ENCODE data around the gene POLRMT.
"Not testable (repeated sequence)": the region's sequence is repeated elsewhere in the genome, so short reads cannot be mapped to it uniquely, and the experiment has no call there.

The POLRMT gene

DNA sequence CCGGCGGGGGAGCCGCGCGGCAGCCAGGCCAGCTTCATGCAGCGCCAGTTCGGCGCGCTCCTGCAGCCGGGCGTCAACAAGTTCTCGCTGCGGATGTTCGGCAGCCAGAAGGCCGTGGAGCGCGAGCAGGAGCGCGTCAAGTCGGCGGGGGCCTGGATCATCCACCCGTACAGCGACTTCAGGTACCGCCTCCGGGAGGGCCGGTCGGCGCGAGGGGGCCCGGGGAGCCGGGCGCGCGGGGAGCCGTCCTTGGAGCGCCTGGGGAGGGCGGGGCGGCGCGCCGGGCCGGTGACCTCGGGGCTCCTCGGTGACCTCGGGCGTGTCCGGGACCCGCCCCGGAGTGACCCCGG lies 43.0 kb downstream of the POLRMT start:
- DNase-seq: no peak

DNA sequence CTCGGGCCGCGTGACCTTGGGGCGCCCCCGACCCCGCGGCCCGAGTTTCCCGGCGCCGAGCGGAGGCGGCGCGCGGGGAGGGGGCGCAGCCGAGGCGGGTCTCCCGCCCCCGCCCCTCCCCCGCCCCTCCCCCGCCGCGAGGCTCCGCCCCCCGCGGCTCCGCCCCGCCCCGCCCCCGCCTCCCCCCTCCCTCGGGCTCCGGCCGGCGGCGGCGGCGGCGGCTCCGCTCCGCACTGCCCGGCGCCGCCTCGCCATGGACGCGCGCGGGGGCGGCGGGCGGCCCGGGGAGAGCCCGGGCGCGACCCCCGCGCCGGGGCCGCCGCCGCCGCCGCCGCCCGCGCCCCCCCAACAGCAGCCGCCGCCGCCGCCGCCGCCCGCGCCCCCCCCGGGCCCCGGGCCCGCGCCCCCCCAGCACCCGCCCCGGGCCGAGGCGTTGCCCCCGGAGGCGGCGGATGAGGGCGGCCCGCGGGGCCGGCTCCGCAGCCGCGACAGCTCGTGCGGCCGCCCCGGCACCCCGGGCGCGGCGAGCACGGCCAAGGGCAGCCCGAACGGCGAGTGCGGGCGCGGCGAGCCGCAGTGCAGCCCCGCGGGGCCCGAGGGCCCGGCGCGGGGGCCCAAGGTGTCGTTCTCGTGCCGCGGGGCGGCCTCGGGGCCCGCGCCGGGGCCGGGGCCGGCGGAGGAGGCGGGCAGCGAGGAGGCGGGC lies 43.5 kb downstream of the POLRMT start, which contains the start of gene HCN2:
TSS of gene HCN2 (plus strand) at position 189 of the 703 bp plus-strand sequence. CDS start at position 254, 65 bp downstream.
- DNase-seq: no peak

DNA sequence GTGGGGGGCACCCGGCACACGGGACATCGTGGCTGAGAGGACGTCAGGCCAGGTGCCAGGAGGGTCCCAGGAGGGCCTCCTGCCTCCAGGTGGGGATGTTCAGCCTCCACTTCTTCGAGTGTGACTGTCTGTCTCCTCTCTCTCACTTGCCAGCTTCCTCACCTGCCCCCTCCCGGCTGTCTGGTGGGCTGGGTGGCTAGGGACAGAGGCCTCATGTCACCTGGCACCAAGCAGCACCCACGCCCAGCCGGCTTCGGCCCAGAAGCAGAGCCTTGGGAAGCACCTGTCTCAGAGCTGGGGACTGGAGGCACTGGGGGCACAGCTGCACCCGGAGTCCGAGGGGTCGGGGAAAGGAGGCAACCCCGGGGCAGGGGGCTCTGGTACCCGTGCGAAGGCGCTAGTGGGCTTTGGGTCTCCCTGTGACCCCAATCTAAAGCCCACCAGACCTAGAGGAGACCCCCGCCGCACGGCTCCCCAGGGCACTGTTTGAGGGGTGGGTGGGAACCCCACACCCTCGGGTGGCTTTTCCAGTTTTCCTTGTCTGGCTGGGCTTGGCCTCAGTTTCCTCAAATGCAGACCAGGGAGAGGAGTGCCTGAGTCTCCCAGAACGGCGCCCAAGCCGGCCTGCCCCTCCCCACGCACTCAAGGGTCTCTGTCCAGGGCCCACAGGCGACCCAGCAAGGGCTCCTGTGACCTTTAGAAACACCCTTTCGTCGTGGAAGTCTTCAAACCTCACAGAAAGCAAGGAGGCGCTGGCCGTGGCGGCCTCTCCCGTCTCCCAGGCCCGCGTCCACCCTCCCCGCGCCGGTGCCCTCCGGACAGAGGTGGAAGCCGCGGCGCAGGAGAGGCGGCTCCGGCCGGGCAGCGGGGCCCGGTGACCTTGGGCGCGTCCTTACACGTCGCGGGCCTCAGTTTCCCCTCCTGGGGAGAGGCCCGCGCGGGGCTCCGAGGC lies 44.3 kb downstream of the POLRMT start:
- peak; percentile 51 for DNase-seq

DNA sequence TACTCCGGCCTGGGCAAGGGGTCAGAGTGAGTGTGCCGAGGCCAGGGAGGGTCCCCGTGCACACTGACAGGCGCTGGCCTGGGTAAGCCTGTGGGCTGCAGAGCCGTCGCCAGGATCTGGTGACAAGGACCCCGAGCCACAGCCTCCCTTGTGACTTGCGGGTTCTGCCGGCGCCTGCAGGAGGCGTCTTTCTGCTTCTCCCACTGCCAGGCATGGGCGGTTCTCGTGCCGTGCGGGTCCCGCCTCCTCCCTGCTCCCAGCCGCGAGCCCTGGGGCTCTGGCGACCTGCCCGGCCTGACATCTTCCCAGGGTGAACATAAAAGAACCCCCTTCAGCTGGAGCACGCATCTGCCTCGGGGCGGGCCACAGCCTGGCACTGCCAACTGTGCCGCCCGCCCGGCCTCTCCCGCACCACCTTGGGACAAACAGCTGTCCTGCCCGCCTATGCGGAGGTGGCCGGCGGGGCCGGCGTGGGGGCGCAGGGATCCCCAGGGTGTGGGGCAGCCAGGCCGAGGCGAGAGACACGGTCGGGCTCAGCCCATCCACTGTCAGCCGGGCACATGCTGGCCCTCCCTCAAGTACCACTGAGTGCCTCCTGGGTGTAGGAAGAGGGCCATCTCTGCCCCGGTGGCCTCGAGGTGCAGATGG lies 45.1 kb downstream of the POLRMT start:
- peak; percentile 92 for DNase-seq

DNA sequence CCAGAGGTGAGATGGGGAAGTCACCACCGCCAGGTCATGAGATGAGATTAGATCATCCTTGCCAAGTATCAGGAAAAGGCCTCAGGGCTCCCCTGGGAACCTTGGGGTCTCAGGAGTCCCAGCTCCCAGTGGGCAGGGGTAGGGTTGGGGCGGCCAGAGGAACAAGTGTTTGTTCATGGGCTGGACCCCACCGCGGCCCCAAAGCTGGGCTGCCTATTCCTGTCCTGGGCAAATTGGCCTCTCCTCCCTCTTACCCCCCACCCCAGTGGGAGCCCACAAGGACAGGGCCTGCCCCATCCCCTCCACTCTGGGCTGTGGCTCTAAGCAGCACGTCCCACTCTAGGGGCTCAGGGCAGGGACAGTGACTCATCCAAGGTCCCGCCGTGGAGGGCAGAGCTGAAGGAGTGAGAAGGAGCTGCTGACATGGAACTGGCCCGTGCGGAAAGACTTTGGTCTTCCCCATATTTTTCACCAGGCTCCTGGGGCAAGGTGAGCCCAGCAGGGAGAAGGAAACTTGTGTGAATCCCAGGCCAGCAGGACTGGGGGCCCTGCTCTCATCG lies 47.7 kb downstream of the POLRMT start:
- no peak for DNase-seq

DNA sequence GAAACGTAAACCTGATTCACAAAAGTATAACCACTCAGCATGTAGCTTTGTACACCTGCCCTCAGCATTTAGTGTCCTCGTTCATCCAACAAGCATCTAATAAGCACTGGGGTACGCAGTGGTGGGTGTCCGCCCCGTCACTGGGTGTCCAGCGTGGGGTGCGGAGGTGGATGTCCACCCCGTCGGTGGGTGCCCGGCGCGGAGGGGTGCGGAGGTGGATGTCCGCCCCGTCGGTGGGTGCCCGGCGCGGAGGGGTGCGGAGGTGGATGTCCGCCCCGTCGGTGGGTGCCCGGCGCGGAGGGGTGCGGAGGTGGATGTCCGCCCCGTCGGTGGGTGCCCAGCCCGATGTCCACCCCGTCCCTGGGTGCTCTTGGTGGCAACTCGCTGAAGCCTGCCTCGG lies 48.2 kb downstream of the POLRMT start:
- DNase-seq: not testable (repeated sequence)

DNA sequence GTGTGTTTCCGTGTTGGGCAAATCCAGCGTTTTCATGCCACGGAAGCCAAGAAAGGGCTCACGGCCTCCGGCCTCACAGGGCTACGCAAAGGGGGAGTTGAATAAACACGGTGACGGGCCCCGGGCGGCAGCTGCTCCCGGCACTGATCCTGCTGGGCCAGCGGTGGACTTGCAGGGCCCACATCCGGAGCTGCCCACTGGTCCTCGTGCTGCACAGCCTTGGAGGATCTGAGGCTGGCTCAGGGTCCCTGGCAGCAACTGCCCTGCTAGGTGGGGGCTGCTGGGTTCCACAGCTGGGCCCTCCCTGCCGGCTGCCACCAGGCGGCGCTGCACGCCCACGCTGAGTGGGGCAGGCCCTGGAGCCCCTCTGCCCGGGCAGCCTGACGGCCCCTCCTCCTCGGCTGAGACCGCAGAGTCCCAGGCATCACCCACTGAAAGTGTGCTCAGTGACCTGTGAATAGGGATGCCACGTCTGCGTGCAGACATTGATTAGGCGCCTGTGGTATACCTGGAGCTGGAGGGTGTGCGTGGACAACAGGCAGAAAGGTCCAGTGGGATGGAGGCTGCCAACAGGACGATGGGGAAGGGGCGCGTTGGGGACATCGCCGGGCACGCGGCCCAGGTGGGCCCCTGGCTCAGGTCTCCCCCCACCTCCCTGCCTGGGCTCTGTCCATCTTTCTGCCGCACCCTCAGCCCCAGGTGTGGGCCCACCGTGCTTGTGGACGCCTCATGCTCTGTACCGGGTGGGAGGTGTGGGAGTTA lies 48.9 kb downstream of the POLRMT start:
- no peak for DNase-seq

DNA sequence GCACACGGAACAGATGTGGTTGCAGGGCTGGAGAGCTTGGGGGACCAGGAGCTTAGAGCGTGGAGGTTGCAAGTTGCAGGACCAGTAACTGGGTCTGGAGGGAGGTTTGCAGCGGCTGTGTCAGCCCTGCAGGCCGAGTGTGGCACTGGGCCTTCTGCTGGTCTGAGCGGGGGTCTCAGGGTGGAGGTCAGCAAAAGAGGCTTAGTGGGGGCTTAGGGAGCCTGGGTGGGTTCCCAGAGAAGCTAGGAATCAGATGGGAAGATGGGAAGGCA lies 49.4 kb downstream of the POLRMT start:
- DNase-seq: no peak

DNA sequence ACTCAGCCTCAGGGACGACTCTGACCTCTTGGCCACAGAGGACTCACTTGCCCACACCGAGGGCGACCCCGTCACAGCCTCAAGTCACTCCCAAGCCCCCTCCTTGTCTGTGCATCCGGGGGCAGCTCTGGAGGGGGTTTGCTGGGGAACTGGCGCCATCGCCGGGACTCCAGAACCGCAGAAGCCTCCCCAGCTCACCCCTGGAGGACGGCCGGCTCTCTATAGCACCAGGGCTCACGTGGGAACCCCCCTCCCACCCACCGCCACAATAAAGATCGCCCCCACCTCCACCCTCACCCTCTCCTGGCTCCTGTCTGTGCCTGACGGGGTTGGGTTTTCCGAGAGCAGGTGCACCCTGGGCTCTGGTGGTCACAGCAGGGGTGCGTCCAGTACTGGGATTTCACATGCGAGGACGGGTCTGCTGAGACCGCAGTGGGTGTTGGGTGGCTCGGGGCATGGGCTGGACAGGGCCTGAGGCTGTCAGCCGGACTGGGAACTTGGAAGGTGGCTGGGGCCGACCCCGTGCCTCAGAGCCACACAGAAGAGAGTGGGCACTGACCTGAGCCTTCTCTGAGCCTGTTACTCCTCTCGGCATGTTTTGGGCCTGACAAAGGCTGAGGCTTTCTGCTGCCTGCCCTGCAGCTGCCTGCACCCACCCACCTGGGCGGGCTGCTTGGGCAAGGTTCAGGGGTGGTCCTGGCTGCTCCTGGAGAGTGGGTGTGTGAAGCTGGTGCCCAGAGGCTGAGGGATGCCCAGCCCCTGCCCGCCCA lies 50.0 kb downstream of the POLRMT start:
- no peak for DNase-seq

DNA sequence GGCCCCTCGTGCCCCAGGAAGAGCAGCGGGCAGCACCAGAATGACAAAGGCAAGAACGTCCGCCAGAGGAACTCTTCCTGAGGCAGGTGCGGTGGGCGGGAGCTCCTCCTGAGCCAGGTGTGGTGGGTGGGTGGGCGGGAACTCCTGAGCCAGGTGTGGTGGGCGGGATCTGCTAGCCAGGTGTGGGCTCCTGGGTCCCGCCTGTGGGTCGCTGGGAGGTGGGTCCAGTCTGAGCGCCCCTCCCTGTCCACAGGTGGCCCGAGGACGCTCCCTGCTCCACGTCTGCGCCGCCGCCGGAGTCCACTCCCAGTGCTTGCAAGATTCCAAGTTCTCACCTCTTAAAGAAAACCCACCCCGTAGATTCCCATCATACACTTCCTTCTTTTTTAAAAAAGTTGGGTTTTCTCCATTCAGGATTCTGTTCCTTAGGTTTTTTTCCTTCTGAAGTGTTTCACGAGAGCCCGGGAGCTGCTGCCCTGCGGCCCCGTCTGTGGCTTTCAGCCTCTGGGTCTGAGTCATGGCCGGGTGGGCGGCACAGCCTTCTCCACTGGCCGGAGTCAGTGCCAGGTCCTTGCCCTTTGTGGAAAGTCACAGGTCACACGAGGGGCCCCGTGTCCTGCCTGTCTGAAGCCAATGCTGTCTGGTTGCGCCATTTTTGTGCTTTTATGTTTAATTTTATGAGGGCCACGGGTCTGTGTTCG lies 50.7 kb downstream of the POLRMT start:
- DNase-seq: no peak

DNA sequence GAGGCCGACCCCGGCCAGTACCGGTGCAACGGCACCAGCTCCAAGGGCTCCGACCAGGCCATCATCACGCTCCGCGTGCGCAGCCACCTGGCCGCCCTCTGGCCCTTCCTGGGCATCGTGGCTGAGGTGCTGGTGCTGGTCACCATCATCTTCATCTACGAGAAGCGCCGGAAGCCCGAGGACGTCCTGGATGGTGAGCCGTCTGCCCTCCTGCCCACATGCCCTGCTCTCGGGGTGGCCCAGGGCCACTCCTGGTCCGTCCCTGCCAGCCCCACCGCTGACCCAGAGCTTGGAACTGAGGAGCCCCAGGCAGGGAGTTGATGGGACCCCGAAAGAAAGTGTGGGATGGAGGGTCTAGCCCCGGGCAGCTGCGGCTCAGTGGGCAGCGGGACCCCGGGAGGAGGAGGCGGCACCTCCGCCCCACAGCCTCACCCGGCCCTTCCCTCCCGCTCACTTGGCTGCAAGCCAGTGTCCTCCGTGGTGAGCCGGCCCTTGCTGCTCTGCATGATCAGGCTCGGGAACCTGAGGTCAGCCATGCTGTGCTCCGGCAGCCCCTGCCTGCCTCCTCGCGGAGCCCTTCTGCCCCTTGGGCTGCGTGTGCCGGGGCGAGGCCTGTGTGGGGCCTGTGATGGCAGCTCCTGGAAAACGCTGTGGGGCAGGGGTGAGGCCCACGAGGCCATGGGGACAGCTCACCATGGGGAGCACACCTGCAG lies 51.8 kb downstream of the POLRMT start:
- no peak for DNase-seq

DNA sequence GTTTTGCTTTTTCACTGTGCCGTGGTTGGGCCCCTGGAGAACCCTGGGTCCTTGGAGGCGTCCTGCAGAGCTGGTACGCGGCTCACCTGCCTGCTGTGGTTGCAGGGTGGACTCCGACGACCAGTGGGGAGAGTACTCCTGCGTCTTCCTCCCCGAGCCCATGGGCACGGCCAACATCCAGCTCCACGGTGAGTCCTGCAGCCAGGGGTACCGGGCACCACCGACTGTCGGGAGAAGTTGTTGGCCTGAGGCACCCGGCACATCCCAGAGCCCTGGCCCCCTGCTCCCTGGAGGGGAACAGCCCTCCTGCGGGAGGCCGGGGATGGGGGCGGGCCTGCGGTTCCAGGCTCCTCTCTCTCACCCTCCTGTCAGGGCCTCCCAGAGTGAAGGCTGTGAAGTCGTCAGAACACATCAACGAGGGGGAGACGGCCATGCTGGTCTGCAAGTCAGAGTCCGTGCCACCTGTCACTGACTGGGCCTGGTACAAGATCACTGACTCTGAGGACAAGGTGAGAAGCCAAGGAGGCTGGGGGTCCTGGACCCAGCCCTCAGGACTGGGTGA lies 53.0 kb downstream of the POLRMT start:
- no peak for DNase-seq

DNA sequence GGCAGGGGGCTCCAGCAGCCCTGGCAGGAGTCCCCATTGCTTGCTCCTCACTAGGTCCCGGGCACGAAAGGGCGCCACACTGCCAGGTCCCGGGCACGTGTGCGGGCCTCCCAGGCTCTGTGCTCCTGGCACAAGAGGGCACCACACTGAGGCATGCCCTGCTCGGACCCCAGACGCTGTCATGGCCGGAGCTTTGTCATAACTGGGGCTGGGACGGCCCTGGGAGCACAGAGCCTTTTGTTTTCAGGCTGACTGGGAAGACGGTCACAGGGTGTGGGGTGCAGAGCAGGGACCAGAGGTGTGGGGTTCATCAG lies 53.5 kb downstream of the POLRMT start:
- DNase-seq: no peak

DNA sequence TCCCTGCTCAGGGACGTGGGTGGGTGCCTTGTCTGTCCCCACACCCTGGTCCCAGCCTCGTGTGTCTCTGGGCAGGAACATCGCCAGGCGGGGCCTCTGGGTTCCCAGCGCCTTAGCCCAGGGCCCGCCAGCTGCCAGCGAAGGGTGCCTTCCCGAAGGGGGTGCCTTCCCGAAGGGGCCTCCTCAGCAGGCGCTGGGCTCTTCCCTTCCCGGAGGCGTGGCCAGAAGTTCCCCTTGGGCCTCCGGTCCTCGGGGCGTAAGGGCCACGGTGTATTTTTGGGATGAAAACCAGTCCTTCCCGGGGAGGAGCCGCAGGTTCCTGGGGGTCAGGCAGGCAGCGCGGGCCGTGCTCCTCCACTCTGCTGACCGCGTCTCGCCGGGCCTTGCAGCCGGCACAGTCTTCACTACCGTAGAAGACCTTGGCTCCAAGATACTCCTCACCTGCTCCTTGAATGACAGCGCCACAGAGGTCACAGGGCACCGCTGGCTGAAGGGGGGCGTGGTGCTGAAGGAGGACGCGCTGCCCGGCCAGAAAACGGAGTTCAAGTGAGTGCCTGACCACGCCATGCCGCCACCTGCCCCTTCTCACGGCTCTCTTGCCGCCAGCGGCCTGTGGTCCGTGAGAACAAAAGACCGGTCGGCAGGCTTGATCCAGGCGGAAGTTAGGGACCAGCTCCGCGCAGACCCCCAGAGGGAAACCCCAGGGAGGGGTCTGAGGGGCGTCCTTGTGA lies 54.1 kb downstream of the POLRMT start:
- DNase-seq: no peak

DNA sequence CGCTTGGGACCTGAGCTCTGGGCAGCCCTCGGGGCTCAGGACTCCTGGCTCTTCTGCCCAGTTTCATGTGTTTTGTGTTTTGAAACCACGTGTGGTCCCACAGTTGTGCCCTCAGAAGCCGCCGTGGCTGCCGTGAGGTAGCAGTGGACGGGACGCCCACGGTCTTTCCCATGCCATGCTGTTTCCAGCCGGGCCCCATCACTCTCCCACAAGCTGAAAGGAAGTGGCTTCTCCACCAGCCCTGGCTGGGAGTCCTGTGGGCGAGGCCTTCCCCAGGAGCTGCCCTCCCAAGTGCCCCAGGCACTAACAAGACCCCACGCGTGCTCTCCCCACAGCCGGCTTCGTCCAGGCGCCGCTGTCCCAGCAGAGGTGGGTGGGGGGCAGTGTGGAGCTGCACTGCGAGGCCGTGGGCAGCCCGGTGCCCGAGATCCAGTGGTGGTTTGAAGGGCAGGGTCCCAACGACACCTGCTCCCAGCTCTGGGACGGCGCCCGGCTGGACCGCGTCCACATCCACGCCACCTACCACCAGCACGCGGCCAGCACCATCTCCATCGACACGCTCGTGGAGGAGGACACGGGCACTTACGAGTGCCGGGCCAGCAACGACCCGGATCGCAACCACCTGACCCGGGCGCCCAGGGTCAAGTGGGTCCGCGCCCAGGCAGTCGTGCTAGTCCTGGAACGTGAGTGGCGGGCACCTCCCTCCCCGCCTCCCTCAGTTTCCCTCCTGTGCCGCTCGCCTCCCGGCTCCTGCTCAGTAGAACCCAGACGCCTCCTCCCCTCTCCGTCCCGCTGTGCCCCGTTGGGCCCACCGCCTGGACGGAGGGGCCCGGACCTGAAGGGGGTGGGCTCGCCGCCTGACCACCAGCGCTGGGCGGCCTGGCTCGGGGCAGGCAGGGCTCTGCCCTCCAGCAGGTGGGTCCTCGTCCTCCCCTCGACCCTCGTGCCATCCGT lies 55.6 kb downstream of the POLRMT start:
- no peak for DNase-seq

DNA sequence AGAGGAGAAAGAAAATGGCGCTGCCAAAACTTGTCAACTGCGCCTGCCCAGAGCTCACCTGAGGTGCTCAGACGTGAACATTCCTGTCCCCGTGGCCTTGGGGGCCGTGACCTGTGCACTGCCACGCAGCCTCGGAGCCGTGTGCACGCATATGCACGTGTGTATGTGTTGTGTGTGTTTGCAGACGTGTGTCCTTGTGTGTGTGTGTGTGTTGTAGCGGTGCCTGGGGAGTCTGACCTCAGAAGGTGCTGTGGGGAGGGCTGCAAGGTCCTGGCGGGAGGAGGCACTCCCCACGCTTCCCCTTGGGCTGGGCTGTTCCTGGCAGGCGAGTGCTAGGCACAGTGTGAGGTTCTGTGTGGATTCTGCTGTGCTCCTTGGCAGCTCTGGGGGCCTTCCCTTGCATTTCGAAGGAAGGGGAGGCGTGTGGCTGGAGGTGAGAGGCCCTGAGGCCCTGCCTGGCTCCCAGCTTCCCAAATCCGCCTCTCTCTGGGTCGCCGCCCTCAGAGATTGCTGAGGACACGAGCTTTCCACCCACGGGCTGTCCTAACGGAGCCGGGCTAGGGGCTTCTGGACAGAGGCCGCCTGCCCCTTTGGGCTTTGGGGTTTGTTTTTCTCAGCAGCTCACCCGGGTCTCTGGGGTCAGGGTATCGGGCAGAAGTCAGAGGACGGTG lies 56.4 kb downstream of the POLRMT start:
- no peak for DNase-seq

DNA sequence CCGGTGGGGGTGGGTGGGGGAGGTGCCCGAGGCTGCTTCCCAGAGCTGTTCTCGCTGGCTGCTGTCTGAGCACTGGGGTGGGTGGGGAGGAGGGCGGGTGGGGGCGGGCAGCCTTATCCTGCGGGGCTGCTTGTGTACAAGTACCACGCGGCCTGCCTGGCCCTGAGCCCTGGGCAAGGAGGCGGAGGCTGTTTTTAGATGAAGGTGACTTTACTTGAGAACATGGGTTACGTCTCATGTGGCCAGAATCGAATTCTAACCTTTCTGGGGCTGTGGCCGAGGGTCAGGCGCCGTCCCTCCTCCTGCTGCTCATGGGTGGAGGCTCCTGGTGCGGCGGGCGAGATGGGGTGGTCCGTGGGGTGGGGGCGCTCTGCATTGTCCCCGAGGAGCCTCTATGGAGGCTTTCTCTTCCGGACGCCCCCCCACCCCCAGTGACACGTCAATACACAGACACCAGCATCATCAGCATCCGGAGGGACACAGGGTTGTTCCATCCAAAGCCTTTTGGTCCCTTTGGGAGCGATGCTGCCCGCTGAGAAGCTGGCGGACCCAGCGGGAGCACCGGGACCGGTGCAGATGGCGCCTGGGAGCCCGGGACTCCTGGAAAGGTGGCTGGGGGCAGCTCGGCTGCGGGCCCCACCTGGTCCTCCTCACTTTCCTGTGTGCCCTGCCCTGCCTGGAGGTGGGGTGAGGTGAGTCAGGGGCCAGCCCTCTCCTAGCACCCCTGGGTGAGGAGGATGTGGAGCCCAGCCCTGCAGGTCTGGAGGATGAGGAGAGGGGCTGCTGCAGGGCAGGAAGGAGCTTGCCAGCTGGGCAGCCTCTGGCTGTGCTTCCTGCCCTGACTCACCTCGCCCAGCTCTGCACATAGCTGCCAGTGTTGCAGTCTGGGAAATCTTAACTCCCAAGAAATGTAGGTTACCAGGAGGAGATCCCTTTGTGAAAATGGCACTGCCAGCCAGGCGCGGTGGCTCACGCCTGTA lies 57.5 kb downstream of the POLRMT start:
- DNase-seq: no peak

Measured in DMS79 treated with DMSO at 0.1 percent for 48 hours (cell line).